Duodenal mucosa (tissue), 2 donors: ENCODE results near the gene LIPC.

Source experiments
- H3K27ac ChIP-seq: one replicate; pipeline ENCODE4 v1.7.0; 2013; ENCODE audit warnings: low read depth, low read length
- H3K27me3 ChIP-seq, 2 donors: one replicate each; pipeline ENCODE4 v1.7.0; 2013; ENCODE audit warnings: low read length in 2 of 2, control low read depth in 1 of 2; ENCODE audit not compliant: insufficient read depth in 2 of 2, control insufficient read depth in 1 of 2
- H3K36me3 ChIP-seq, 2 donors: one replicate each; pipeline ENCODE4 v1.7.0; 2013; ENCODE audit warnings: low read length in 2 of 2, control low read depth in 1 of 2; ENCODE audit not compliant: insufficient read depth in 2 of 2, control insufficient read depth in 1 of 2
- H3K4me1 ChIP-seq, 2 donors: one replicate each; pipeline ENCODE4 v1.7.0; 2013; ENCODE audit warnings: low read length in 2 of 2, control low read depth in 1 of 2; ENCODE audit not compliant: insufficient read depth in 2 of 2, control insufficient read depth in 1 of 2
- H3K4me3 ChIP-seq, 2 donors: one replicate each; pipeline ENCODE4 v1.7.0; 2013; ENCODE audit warnings: low read length in 2 of 2, low read depth in 1 of 2
- H3K9ac ChIP-seq, 2 donors: one replicate each; pipeline ENCODE4 v1.7.0; 2013; ENCODE audit warnings: low read length in 2 of 2, low read depth in 1 of 2
- H3K9me3 ChIP-seq, 2 donors: one replicate each; pipeline ENCODE4 v1.7.0; 2013; ENCODE audit warnings: low read length in 2 of 2, control low read depth in 1 of 2; ENCODE audit not compliant: control insufficient read depth in 1 of 2

The LIPC gene

GRCh38 chr15:58530056-58530590, 98.3 kb downstream of the LIPC start:
- no peaks in the 10 kb centered on the region for H3K27me3 ChIP-seq
- no peak overlapping the region for H3K9ac ChIP-seq
- H3K4me1 ChIP-seq: peaks cover 10 to 15% of the 10 kb centered on the region in 2 donors
- H3K27ac ChIP-seq: no peak overlapping the region
- no peak overlapping the region for H3K4me3 ChIP-seq
- no peaks in the 10 kb centered on the region for H3K9me3 ChIP-seq
- no peaks in the 10 kb centered on the region for H3K36me3 ChIP-seq

- Histone ChIP-seq H3K27ac (no peak overlapping the region), H3K9ac (no peak overlapping the region), H3K4me1 (peaks cover 8 to 14% of the 10 kb centered on the region in 2 donors), H3K36me3 (no peaks in the 10 kb centered on the region), H3K27me3 (no peaks in the 10 kb centered on the region), H3K9me3 (no peaks in the 10 kb centered on the region), H3K4me3 (no peak overlapping the region)
Observed at GRCh38 chr15:58532126-58532525, 100.3 kb downstream of the LIPC start.

GRCh38 chr15:58534556-58534955, 102.8 kb downstream of the LIPC start:
- H3K9ac ChIP-seq: no peak overlapping the region
- no peak overlapping the region for H3K4me3 ChIP-seq
- no peaks in the 10 kb centered on the region for H3K27me3 ChIP-seq
- no peaks in the 10 kb centered on the region for H3K9me3 ChIP-seq
- no peak overlapping the region for H3K27ac ChIP-seq
- H3K36me3 ChIP-seq: no peaks in the 10 kb centered on the region
- H3K4me1 ChIP-seq: no peaks in the 10 kb centered on the region

- no peak overlapping the region for H3K4me3 ChIP-seq
- H3K27ac ChIP-seq: no peak overlapping the region
- H3K4me1 ChIP-seq: no peaks in the 10 kb centered on the region
Observed at GRCh38 chr15:58535337-58535736, 103.5 kb downstream of the LIPC start.

GRCh38 chr15:58535894-58536293, 104.1 kb downstream of the LIPC start:
- Histone ChIP-seq H3K27me3 (no peaks in the 10 kb centered on the region), H3K27ac (no peak overlapping the region), H3K4me1 (no peaks in the 10 kb centered on the region), H3K36me3 (no peaks in the 10 kb centered on the region), H3K4me3 (no peak overlapping the region), H3K9ac (no peak overlapping the region), H3K9me3 (no peaks in the 10 kb centered on the region)

More at GRCh38 chr15:58535337-58535736, 103.5 kb downstream of the LIPC start:
- Histone ChIP-seq H3K9me3 (no peaks in the 10 kb centered on the region), H3K9ac (no peak overlapping the region), H3K27me3 (no peaks in the 10 kb centered on the region), H3K36me3 (no peaks in the 10 kb centered on the region)

GRCh38 chr15:58536414-58536813, 104.6 kb downstream of the LIPC start:
- H3K4me3 ChIP-seq: no peak overlapping the region
- H3K27ac ChIP-seq: no peak overlapping the region
- no peaks in the 10 kb centered on the region for H3K9me3 ChIP-seq
- H3K36me3 ChIP-seq: no peaks in the 10 kb centered on the region
- no peaks in the 10 kb centered on the region for H3K4me1 ChIP-seq
- H3K9ac ChIP-seq: no peak overlapping the region
- H3K27me3 ChIP-seq: no peaks in the 10 kb centered on the region

- no peak overlapping the region for H3K4me3 ChIP-seq
- no peak overlapping the region for H3K27ac ChIP-seq
- H3K27me3 ChIP-seq: no peaks in the 10 kb centered on the region
- no peak overlapping the region for H3K9ac ChIP-seq
- H3K4me1 ChIP-seq: no peaks in the 10 kb centered on the region
- no peaks in the 10 kb centered on the region for H3K36me3 ChIP-seq
- no peaks in the 10 kb centered on the region for H3K9me3 ChIP-seq
Observed at GRCh38 chr15:58537033-58537432, 105.2 kb downstream of the LIPC start.

GRCh38 chr15:58538225-58538727, 106.5 kb downstream of the LIPC start:
- Histone ChIP-seq H3K4me1 (no peaks in the 10 kb centered on the region), H3K27ac (no peak overlapping the region), H3K4me3 (no peak overlapping the region), H3K36me3 (no peaks in the 10 kb centered on the region), H3K9me3 (no peaks in the 10 kb centered on the region), H3K27me3 (no peaks in the 10 kb centered on the region), H3K9ac (no peak overlapping the region)

- H3K27me3 ChIP-seq: no peaks in the 10 kb centered on the region
- no peak overlapping the region for H3K27ac ChIP-seq
- no peaks in the 10 kb centered on the region for H3K4me1 ChIP-seq
- H3K9ac ChIP-seq: no peak overlapping the region
- H3K36me3 ChIP-seq: no peaks in the 10 kb centered on the region
- H3K4me3 ChIP-seq: no peak overlapping the region
- no peaks in the 10 kb centered on the region for H3K9me3 ChIP-seq
Observed at GRCh38 chr15:58538901-58539300, 107.1 kb downstream of the LIPC start.

GRCh38 chr15:58539548-58539947, 107.8 kb downstream of the LIPC start:
- Histone ChIP-seq H3K27me3 (no peaks in the 10 kb centered on the region), H3K9me3 (no peaks in the 10 kb centered on the region), H3K4me1 (no peaks in the 10 kb centered on the region), H3K4me3 (no peak overlapping the region), H3K36me3 (no peaks in the 10 kb centered on the region), H3K9ac (no peak overlapping the region), H3K27ac (no peak overlapping the region)
